HEK293T (cell line): ENCODE results near the gene BST2.

Experiments
- CTCF ChIA-PET: fragments of 350-600 bp; formaldehyde crosslinking; extraction: SDS; loops from one replicate; lab custom pipeline; 2021; ENCODE audit warnings: antibody characterized with exemption, inconsistent platforms; lab: Yijun Ruan, JAX
- POLR2A ChIA-PET: fragments of 350-600 bp; formaldehyde crosslinking; extraction: SDS; loops from one replicate; lab custom pipeline; 2020; ENCODE audit warnings: antibody characterized with exemption, inconsistent platforms; lab: Yijun Ruan, JAX
- DNase-seq: peaks from one replicate; pipeline ENCODE4 v3.0.0; 2012; ENCODE audit warnings: mixed read lengths; ENCODE audit errors: extremely low spot score
- ARNT ChIP-seq: fragments of 450-650 bp; IDR thresholded peaks from 2 replicates; pipeline ENCODE4 v1.6.1; 2017; ENCODE audit warnings: mild to moderate bottlenecking
- CTBP1 ChIP-seq: fragments of 450-650 bp; IDR thresholded peaks from 2 replicates; pipeline ENCODE4 v1.6.1; 2016; ENCODE audit warnings: borderline replicate concordance
- ELF4 ChIP-seq: fragments of 450-650 bp; IDR thresholded peaks from 2 replicates; pipeline ENCODE4 v1.6.1; 2017; ENCODE audit warnings: antibody characterized with exemption
- FOXA1 ChIP-seq: fragments of 450-650 bp; IDR thresholded peaks from 2 replicates; pipeline ENCODE4 v1.6.1; 2016; ENCODE audit warnings: mild to moderate bottlenecking
- FOXK2 ChIP-seq: fragments of 450-650 bp; IDR thresholded peaks from 2 replicates; pipeline ENCODE4 v1.6.1; 2016; ENCODE audit warnings: mild to moderate bottlenecking
- FOXM1 ChIP-seq: fragments of 450-650 bp; IDR thresholded peaks from 2 replicates; pipeline ENCODE4 v1.6.1; 2017; ENCODE audit warnings: mild to moderate bottlenecking, borderline replicate concordance
- HDGF ChIP-seq: fragments of 450-650 bp; IDR thresholded peaks from 2 replicates; pipeline ENCODE4 v1.6.1; 2017; ENCODE audit warnings: antibody characterized with exemption, borderline replicate concordance
- L3MBTL2 ChIP-seq: fragments of 450-650 bp; conservative IDR thresholded peaks from 2 replicates; pipeline ENCODE4 v1.6.1; 2016; ENCODE audit warnings: mild to moderate bottlenecking
- LEF1 ChIP-seq: fragments of 450-650 bp; IDR thresholded peaks from 2 replicates; pipeline ENCODE4 v1.6.1; 2017; ENCODE audit warnings: mild to moderate bottlenecking, borderline replicate concordance
- NFRKB ChIP-seq: fragments of 450-650 bp; IDR thresholded peaks from 2 replicates; pipeline ENCODE4 v1.6.1; 2016; ENCODE audit warnings: mild to moderate bottlenecking, moderate library complexity
- SP1 ChIP-seq: fragments of 450-650 bp; IDR thresholded peaks from 2 replicates; pipeline ENCODE4 v1.6.1; 2017
- SUZ12 ChIP-seq: fragments of 450-650 bp; IDR thresholded peaks from 2 replicates; pipeline ENCODE4 v1.6.1; 2016; ENCODE audit warnings: mild to moderate bottlenecking
- TARDBP ChIP-seq: fragments of 450-650 bp; IDR thresholded peaks from 2 replicates; pipeline ENCODE4 v1.6.1; 2016
- ZNF384 ChIP-seq: fragments of 450-650 bp; IDR thresholded peaks from 2 replicates; pipeline ENCODE4 v1.6.1; 2016
- TF ChIP-seq, protein P1 (sequence below): fragments of 450-650 bp; IDR thresholded peaks from 2 replicates; pipeline ENCODE4 v1.6.1; 2016

The BST2 gene

GRCh38 chr19:17357724-17358123, 47.7 kb downstream of the BST2 start:
- ChIA-PET CTCF (interaction anchor here (0.7 kb wide), 1 partner anchor 131 kb away, joined by 3 read pairs; no protein-coding TSS in a partner anchor), POLR2A (no interaction called here)
- TF ChIP-seq ELF4: no peak
- no peak for TF ChIP-seq TARDBP
- no peak for TF ChIP-seq SP1
- TF ChIP-seq FOXA1: no peak
- no peak for TF ChIP-seq LEF1
- TF ChIP-seq, protein P1, sequence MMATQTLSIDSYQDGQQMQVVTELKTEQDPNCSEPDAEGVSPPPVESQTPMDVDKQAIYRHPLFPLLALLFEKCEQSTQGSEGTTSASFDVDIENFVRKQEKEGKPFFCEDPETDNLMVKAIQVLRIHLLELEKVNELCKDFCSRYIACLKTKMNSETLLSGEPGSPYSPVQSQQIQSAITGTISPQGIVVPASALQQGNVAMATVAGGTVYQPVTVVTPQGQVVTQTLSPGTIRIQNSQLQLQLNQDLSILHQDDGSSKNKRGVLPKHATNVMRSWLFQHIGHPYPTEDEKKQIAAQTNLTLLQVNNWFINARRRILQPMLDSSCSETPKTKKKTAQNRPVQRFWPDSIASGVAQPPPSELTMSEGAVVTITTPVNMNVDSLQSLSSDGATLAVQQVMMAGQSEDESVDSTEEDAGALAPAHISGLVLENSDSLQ: no peak
- TF ChIP-seq FOXK2: no peak
- no peak for TF ChIP-seq ZNF384
- TF ChIP-seq SUZ12: no peak
- no peak for TF ChIP-seq CTBP1
- no peak for TF ChIP-seq FOXM1
- no peak for TF ChIP-seq L3MBTL2

GRCh38 chr19:17357078-17357666, 48.3 kb downstream of the BST2 start:
- no peak for TF ChIP-seq FOXA1
- no peak for TF ChIP-seq ELF4
- TF ChIP-seq, protein P1: no peak
- no peak for TF ChIP-seq HDGF
- TF ChIP-seq TARDBP: no peak
- TF ChIP-seq FOXK2: no peak
- no peak for TF ChIP-seq NFRKB
- TF ChIP-seq ARNT: no peak
- no peak for TF ChIP-seq SUZ12
- DNase-seq: no peak
- ChIA-PET CTCF (interaction anchor here (0.7 kb wide), 1 partner anchor 131 kb away, joined by 3 read pairs; no protein-coding TSS in a partner anchor), POLR2A (no interaction called here)

More at GRCh38 chr19:17357724-17358123, 47.7 kb downstream of the BST2 start:
- no peak for DNase-seq

GRCh38 chr19:17353386-17353785, 52.0 kb downstream of the BST2 start:
- DNase-seq: no peak
- CTCF ChIA-PET: no interaction called here
- POLR2A ChIA-PET: no interaction called here
- TF ChIP-seq FOXM1 (no peak), ZNF384 (no peak), NFRKB (no peak), LEF1 (no peak), SP1 (no peak), L3MBTL2 (no peak), TARDBP (no peak), HDGF (no peak), FOXA1 (no peak), SUZ12 (no peak)
